T-helper 2 cell (primary cell): Measurements from ENCODE around the gene ARHGAP45.

Experiments
- DNase-seq, 5 experiments: peaks; one replicate each; pipeline versions ENCODE4 v3.0.0 to v3.0.0-alpha.2; 2012 to 2022

The ARHGAP45 gene

GRCh38 chr19:1136201-1136600, 69.2 kb downstream of the ARHGAP45 start:
- no peak for DNase-seq
